ENCODE data around the gene IGLL1. TPM values are rescaled to one million over a fixed set of nuclear protein-coding genes. Genes with fewer than 3 reads are reported as not detected.

The IGLL1 gene
- total and polyA plus RNA-seq, 2 experiments from 2014 or later, result not detected

DNA sequence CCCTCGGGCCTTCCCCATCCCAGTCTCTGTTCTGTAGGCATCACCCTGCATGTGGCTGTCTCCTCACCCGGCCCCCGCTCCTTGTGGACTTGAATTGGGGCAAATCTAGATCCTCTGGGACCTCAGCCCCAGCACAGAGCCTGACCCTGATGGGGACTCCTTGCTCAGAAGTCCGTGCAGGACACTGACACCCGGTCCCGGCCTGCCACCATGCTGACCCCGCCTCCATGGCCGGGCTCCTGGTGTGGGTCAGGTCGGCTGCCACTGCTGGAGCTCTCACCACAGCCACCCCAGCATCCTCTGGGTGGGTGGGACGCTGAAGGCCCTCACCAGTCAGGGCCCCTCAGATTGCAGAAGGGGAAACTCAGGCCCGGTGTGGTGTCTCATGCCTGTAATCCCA, 1.8 kb downstream of the IGLL1 start:
- Histone ChIP-seq H3K9me2 (replicated peaks; ENCODE audit: insufficient read depth) (no peaks in the 10 kb centered on the region), H3K4me1 (ENCODE audit: insufficient read depth) (no peaks in the 10 kb centered on the region), H3K9me3 (ENCODE audit: low read depth) (no peaks in the 10 kb centered on the region), H3K27me3 (no peaks in the 10 kb centered on the region), H4K20me1 (ENCODE audit: insufficient read depth, poor library complexity, severe bottlenecking) (no peaks in the 10 kb centered on the region), H3K4me2 (no peak overlapping the region), H2AFZ (no peak overlapping the region), H3K79me2 (no peaks in the 10 kb centered on the region), H3K4me3 (no peak overlapping the region), H3K27ac (no peak overlapping the region), H3K36me3 (replicated peaks; ENCODE audit: insufficient read depth, low read depth) (no peaks in the 10 kb centered on the region)
- WGBS (ENCODE audit: low lambda C conversion rate, missing lambda C conversion rate), result 93% methylated on average over 11 of the region's 11 CpGs
- DNase-seq (ENCODE audit: low spot score), result no peak
- TF ChIP-seq, protein P1, sequence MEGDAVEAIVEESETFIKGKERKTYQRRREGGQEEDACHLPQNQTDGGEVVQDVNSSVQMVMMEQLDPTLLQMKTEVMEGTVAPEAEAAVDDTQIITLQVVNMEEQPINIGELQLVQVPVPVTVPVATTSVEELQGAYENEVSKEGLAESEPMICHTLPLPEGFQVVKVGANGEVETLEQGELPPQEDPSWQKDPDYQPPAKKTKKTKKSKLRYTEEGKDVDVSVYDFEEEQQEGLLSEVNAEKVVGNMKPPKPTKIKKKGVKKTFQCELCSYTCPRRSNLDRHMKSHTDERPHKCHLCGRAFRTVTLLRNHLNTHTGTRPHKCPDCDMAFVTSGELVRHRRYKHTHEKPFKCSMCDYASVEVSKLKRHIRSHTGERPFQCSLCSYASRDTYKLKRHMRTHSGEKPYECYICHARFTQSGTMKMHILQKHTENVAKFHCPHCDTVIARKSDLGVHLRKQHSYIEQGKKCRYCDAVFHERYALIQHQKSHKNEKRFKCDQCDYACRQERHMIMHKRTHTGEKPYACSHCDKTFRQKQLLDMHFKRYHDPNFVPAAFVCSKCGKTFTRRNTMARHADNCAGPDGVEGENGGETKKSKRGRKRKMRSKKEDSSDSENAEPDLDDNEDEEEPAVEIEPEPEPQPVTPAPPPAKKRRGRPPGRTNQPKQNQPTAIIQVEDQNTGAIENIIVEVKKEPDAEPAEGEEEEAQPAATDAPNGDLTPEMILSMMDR (IDR thresholded peaks at IDR 0.05; ENCODE audit: poor library complexity), result no peak
- no peak for TF ChIP-seq EZH2phosphoT487 (IDR thresholded peaks at IDR 0.05; ENCODE audit: low read depth, severe bottlenecking, unreplicated experiment)
- TF ChIP-seq EZH2 (IDR thresholded peaks at IDR 0.05; ENCODE audit: borderline replicate concordance), result no peak

DNA sequence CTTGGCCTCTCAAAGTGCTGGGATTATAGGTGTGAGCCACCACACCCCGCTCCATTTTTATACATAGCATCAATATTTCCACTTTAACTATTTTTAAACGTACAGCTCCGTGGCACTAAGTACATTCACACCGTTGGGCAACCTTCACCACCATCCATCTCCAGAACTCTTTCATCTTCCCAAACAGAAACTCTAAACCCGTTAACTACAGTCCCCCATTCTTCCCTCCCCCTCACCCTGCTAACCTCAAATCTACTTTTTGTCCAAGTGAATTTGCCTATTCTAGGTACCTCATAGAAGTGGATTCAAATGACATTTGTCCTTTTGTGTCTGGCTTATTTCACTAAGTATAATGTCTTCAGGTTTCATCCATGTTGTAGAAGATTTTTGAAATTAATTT, 3.4 kb downstream of the IGLL1 start:
- no peak overlapping the region for H3K4me2 ChIP-seq
- no peaks in the 10 kb centered on the region for H3K9me2 ChIP-seq (replicated peaks; ENCODE audit: insufficient read depth)
- no peak for DNase-seq (ENCODE audit: low spot score)
- H4K20me1 ChIP-seq (ENCODE audit: insufficient read depth, poor library complexity, severe bottlenecking), result no peaks in the 10 kb centered on the region
- H3K27me3 ChIP-seq, result no peaks in the 10 kb centered on the region
- WGBS (ENCODE audit: low lambda C conversion rate, missing lambda C conversion rate), result 83% methylated on average over 5 of the region's 5 CpGs
- TF ChIP-seq, protein P1 (IDR thresholded peaks at IDR 0.05; ENCODE audit: poor library complexity), result no peak
- no peak for TF ChIP-seq EZH2 (IDR thresholded peaks at IDR 0.05; ENCODE audit: borderline replicate concordance)
- TF ChIP-seq EZH2phosphoT487 (IDR thresholded peaks at IDR 0.05; ENCODE audit: low read depth, severe bottlenecking, unreplicated experiment), result no peak
- H2AFZ ChIP-seq, result no peak overlapping the region
- H3K27ac ChIP-seq, result no peak overlapping the region
- H3K4me1 ChIP-seq (ENCODE audit: insufficient read depth), result no peaks in the 10 kb centered on the region
- no peaks in the 10 kb centered on the region for H3K36me3 ChIP-seq (replicated peaks; ENCODE audit: insufficient read depth, low read depth)
- no peak overlapping the region for H3K4me3 ChIP-seq
- no peaks in the 10 kb centered on the region for H3K9me3 ChIP-seq (ENCODE audit: low read depth)
- no peaks in the 10 kb centered on the region for H3K79me2 ChIP-seq

DNA sequence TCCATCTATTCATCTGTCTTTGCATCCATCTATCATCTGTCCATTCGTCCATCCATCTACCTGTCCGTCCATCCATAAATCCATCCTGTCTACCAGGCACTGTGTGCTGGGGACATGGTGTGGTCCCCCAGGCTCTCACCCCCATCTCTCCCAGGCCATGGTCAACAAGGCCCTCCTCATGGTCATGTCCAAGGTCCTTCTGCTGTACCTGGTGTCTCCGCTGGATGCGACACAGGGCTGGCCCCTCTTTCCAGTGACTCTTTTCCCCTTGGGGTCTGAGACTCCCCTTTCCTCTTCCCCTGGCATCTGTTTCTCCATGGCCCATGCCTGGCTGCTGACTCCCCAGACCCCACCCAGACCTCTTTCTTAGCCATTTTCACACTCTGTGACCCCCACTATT, 4.5 kb downstream of the IGLL1 start:
- Histone ChIP-seq H3K27ac (no peak overlapping the region), H3K4me1 (ENCODE audit: insufficient read depth) (no peaks in the 10 kb centered on the region), H3K27me3 (no peaks in the 10 kb centered on the region), H3K79me2 (no peaks in the 10 kb centered on the region), H3K9me3 (ENCODE audit: low read depth) (no peaks in the 10 kb centered on the region), H3K4me2 (no peak overlapping the region), H3K9me2 (replicated peaks; ENCODE audit: insufficient read depth) (no peaks in the 10 kb centered on the region), H4K20me1 (ENCODE audit: insufficient read depth, poor library complexity, severe bottlenecking) (no peaks in the 10 kb centered on the region), H3K4me3 (no peak overlapping the region), H3K36me3 (replicated peaks; ENCODE audit: insufficient read depth, low read depth) (no peaks in the 10 kb centered on the region), H2AFZ (no peak overlapping the region)
- 98% methylated on average over 4 of the region's 4 CpGs for WGBS (ENCODE audit: low lambda C conversion rate, missing lambda C conversion rate)
- TF ChIP-seq EZH2 (IDR thresholded peaks at IDR 0.05; ENCODE audit: borderline replicate concordance), result no peak
- no peak for DNase-seq (ENCODE audit: low spot score)

DNA sequence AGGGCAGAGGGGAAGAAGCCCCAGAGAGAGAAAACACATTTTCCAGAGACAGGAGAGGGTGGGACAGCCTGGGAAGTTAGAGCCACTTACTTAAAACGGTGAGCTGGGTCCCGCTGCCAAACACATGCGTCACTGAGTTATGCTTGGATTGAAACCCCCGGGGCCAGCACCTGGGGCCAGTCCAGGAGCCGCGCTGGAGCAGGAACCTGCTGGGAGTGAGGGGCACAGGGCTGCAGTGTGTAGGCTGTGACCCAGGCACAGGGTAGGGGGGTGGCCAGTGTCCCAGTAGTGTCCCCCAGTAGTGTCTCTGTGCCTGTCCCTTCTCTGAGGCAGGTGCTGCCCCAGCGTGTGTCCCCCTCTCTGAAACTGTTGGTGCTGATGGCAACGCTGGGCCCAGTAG, 5.2 kb downstream of the IGLL1 start:
- Histone ChIP-seq H4K20me1 (ENCODE audit: insufficient read depth, poor library complexity, severe bottlenecking) (no peaks in the 10 kb centered on the region), H3K9me3 (ENCODE audit: low read depth) (no peaks in the 10 kb centered on the region), H3K27ac (no peak overlapping the region), H3K36me3 (replicated peaks; ENCODE audit: insufficient read depth, low read depth) (no peaks in the 10 kb centered on the region), H3K4me2 (no peak overlapping the region), H3K4me3 (no peak overlapping the region), H2AFZ (no peak overlapping the region), H3K4me1 (ENCODE audit: insufficient read depth) (no peaks in the 10 kb centered on the region), H3K27me3 (no peaks in the 10 kb centered on the region), H3K9me2 (replicated peaks; ENCODE audit: insufficient read depth) (no peaks in the 10 kb centered on the region), H3K79me2 (no peaks in the 10 kb centered on the region)
- TF ChIP-seq, protein P1 (IDR thresholded peaks at IDR 0.05; ENCODE audit: poor library complexity), result no peak
- TF ChIP-seq EZH2 (IDR thresholded peaks at IDR 0.05; ENCODE audit: borderline replicate concordance), result no peak
- no peak for TF ChIP-seq EZH2phosphoT487 (IDR thresholded peaks at IDR 0.05; ENCODE audit: low read depth, severe bottlenecking, unreplicated experiment)
- WGBS (ENCODE audit: low lambda C conversion rate, missing lambda C conversion rate), result 74% methylated on average over 8 of the region's 8 CpGs
- DNase-seq (ENCODE audit: low spot score), result no peak
